SJCRH30 (cell line): ENCODE results near the gene TCERG1L. TPM values are rescaled to one million over a fixed set of nuclear protein-coding genes. Genes with fewer than 3 reads are reported as not detected.
A peak's percentile ranks its signal among the peaks of the same experiment; 100 is the strongest.

Experiments used
- DNase-seq, 2 experiments: peaks; one replicate each; pipeline ENCODE4 v3.0.0-alpha.2; 2015 to 2020
- H3K27ac ChIP-seq: fragments of 250-450 bp; sonication (Bioruptor Pico); 2 replicates; pipeline ENCODE4 v1.5.1; 2020; ENCODE audit warnings: mild to moderate bottlenecking, moderate library complexity
- H3K27me3 ChIP-seq: fragments of 250-450 bp; sonication (Bioruptor Pico); 2 replicates; pipeline ENCODE4 v1.5.1; 2020; ENCODE audit warnings: mild to moderate bottlenecking, moderate library complexity
- H3K36me3 ChIP-seq: fragments of 250-450 bp; sonication (Bioruptor Pico); 2 replicates; pipeline ENCODE4 v1.5.1; 2020; ENCODE audit warnings: mild to moderate bottlenecking, moderate library complexity
- H3K4me1 ChIP-seq: fragments of 250-450 bp; sonication (Bioruptor Pico); 2 replicates; pipeline ENCODE4 v1.5.1; 2020; ENCODE audit warnings: mild to moderate bottlenecking, moderate library complexity
- H3K4me3 ChIP-seq: fragments of 250-450 bp; sonication (Bioruptor Pico); 2 replicates; pipeline ENCODE4 v1.5.1; 2020; ENCODE audit warnings: mild to moderate bottlenecking, moderate library complexity
- H3K9me3 ChIP-seq: fragments of 250-450 bp; sonication (Bioruptor Pico); replicated peaks from 2 replicates; pipeline ENCODE4 v1.5.1; 2020; ENCODE audit warnings: mild to moderate bottlenecking, moderate library complexity
- total RNA-seq: library from RNA; depleted of rRNA; stranded (reverse); fragments of >200 nt; shearing (Covaris generic); gene quantifications from 2 replicates; pipeline ENCODE4 v1.2.3, GENCODE V29; 2014

TCERG1L gene
- total RNA-seq, 1 experiment from 2014 or later = not detected

GRCh38 chr10:131252567-131253276 lies 58.8 kb downstream of the TCERG1L start:
- no peak overlapping the region for H3K27ac ChIP-seq
- no peaks in the 10 kb centered on the region for H3K27me3 ChIP-seq
- DNase-seq = no peak
- no peaks in the 10 kb centered on the region for H3K4me1 ChIP-seq
- no peak overlapping the region for H3K4me3 ChIP-seq
- no peaks in the 10 kb centered on the region for H3K36me3 ChIP-seq
- H3K9me3 ChIP-seq = no peaks in the 10 kb centered on the region

DNA sequence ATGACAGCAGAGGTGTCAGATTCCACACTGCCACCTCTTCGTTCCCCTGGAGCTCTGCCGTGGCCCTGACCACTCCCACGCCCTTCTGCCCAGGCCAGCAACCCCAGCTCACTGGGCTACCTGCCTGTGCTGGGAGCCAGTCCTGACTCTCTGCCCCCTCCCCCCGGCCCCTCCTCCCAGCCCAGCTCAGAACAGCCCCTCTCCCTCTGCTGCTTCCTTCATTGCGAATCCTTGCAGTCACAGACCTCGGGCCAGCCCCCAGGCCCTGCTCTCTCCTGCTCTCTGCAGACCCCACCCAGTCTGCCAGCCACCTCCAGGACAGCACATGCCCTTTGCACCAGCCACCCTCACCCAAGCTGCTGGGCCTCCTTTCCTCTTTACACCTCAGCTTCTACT lies 60.4 kb downstream of the TCERG1L start:
- H3K27me3 ChIP-seq = no peaks in the 10 kb centered on the region
- no peaks in the 10 kb centered on the region for H3K4me1 ChIP-seq
- H3K27ac ChIP-seq = no peak overlapping the region
- no peaks in the 10 kb centered on the region for H3K9me3 ChIP-seq
- no peak overlapping the region for H3K4me3 ChIP-seq
- H3K36me3 ChIP-seq = no peaks in the 10 kb centered on the region
- no peak for DNase-seq

DNA sequence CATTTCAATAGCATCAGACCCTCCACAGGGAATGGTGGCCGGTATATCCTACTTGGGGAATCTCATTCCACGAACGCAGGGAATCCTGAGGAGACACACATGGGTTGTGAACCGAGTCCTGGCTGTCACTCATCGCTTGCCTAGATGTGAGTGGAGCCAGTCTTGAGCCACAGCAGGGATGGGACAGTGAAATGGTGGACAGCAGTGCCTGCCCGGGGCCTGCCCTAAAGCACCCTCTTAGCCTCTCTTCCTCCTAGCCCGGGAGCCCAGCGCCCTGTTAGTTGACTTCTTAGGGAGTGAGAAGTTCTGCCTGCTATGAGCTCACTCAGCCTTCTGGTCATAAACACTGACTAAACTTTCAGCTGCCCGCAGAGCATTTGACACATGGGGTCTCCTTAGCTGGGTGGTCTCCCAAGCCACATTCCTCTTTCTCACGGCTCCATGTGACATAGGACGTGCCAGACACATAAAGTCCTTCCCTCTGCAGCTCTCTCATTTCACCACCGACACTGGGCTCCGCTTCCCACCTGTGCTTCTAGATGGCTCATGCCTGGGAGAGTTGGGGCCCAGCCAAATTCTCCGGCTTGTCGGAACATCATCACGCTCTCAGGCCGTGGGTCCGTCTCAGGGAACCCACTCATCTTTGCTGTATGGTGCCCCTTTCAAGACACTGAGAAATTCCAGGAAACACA lies 60.9 kb downstream of the TCERG1L start:
- Histone ChIP-seq H3K9me3 (no peaks in the 10 kb centered on the region), H3K27ac (no peak overlapping the region), H3K36me3 (no peaks in the 10 kb centered on the region), H3K4me3 (no peak overlapping the region), H3K27me3 (no peaks in the 10 kb centered on the region), H3K4me1 (no peaks in the 10 kb centered on the region)
- no peak for DNase-seq

DNA sequence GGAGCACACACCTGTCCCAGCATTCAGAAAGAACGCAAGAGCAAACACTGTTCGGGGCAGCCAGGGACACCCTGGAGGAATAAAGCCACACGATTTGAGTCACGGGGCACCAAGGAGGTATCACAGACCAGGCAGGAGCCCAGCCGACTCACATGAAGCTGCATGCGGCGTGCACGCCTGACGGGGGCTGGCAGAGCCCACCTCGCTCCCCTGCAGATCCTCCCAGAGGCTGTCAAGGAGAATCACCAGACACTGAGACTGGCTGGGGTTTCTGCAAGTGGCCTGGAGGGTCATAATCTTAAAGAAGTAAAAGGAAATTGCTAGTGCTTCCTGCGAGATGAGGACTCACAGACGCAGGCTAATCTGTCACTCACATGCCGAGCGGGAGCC lies 61.6 kb downstream of the TCERG1L start:
- Histone ChIP-seq H3K27ac (no peak overlapping the region), H3K36me3 (no peaks in the 10 kb centered on the region), H3K9me3 (no peaks in the 10 kb centered on the region), H3K27me3 (no peaks in the 10 kb centered on the region), H3K4me1 (no peaks in the 10 kb centered on the region), H3K4me3 (no peak overlapping the region)
- DNase-seq = no peak

DNA sequence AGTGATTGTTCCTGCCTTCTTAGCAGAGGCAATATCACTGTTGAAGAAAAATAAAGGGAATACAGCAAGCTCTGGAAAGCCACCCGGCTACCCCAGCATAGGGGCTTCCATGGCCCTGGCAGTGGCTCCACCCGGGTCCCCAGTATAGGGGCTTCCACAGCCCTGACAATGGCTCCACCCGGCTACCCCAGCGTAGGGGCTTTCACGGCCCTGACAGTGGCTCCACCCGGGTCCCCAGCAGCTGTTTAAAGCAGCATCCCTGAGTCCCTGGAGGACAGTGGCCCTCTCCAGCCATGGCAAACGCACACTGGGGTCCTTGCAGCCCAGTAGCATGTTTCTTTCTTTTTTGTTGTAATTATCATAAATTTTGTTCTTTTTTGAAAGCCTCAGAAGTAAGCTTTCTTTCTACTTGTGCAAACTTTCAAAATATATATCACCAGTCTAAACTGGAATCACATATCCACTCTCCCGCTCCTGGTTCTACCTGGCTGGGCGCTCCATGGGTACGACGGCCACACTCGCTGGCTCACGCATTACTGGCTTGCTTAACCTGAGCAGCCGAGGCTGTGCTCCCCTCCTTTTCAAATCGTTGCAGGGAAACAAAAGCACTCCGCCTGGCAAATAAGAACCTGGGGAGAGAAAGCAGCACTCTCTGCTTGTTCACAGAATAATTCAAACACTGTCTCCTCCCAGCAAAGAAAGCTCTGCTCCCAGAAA lies 62.1 kb downstream of the TCERG1L start:
- Histone ChIP-seq H3K4me3 (no peak overlapping the region), H3K36me3 (no peaks in the 10 kb centered on the region), H3K27ac (no peak overlapping the region), H3K4me1 (no peaks in the 10 kb centered on the region), H3K27me3 (no peaks in the 10 kb centered on the region), H3K9me3 (no peaks in the 10 kb centered on the region)
- DNase-seq = no peak

DNA sequence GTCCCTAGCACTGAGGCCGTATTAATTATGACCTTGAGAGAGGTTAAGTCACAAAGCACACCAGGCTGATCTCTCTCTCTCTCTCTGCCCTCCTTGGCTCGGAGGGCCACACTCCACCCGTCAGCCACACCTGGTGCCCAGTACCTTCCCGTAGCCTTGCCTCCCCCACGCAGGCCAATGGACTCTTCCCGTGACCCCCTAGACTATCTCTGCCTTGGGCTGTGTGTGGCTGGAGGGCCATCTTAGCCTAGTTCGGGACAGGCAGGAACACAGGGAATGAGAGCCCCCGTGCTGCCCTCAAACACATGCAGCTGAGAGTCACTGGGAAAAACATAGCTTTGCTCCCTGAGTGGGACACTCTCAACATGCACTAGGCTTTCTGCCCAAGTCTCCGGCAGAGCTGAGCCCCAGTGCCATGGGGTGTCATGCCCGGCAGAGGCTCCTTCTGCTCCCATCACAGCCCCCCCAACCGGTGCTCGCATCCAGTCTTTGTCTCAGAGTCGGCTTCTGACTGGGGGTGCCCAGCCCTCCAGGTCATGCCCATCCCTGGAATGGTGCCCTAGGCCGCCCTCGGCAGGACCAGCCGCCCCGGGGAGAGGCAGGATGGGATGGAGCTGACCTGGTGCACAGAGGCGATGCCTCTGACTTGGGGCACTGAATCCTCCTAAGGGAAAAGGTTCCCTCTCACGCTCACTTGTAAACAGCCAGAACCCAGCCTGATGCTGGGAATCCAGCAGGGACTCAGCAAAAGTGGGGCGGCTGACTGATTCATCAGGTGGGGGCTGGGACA lies 63.0 kb downstream of the TCERG1L start:
- no peak overlapping the region for H3K4me3 ChIP-seq
- no peaks in the 10 kb centered on the region for H3K9me3 ChIP-seq
- DNase-seq = no peak
- H3K4me1 ChIP-seq = no peaks in the 10 kb centered on the region
- no peaks in the 10 kb centered on the region for H3K27me3 ChIP-seq
- H3K27ac ChIP-seq = no peak overlapping the region
- H3K36me3 ChIP-seq = no peaks in the 10 kb centered on the region

DNA sequence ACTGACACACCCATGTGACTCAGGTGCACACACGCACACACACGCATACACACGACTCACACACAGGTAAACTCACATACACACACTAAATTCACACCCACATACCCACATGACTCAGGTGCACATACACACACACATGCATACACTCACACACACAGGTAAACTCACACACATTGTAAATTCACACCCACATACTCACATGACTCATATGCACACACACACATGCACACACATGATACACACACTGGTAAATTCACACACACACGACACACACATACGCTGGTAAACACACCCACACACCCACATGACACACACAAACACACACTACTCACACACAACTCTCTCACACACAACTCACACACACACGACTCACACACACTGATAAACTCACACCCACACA lies 63.6 kb downstream of the TCERG1L start:
- no peaks in the 10 kb centered on the region for H3K4me1 ChIP-seq
- H3K36me3 ChIP-seq = no peaks in the 10 kb centered on the region
- H3K27ac ChIP-seq = no peak overlapping the region
- no peaks in the 10 kb centered on the region for H3K9me3 ChIP-seq
- no peak overlapping the region for H3K4me3 ChIP-seq
- no peaks in the 10 kb centered on the region for H3K27me3 ChIP-seq
- no peak for DNase-seq

DNA sequence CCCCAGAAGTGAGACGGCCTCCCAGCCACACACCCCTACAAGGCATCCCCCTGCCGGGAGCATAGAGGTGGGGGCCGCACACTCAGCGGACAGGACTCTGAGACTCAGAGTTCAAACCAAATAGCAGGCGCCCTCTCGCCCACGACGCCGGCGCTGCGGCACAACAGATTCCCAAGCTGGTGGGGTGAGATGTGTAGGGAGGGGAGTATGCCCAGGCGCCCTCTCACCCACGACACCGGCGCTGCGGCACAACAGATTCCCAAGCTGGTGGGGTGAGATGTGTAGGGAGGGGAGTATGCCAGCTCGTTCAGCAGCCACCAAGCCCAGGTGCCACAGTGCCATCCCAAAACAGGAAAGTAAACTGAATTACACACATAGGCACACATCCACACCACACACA lies 64.7 kb downstream of the TCERG1L start:
- Histone ChIP-seq H3K36me3 (no peaks in the 10 kb centered on the region), H3K9me3 (no peaks in the 10 kb centered on the region), H3K4me1 (no peaks in the 10 kb centered on the region), H3K27ac (no peak overlapping the region), H3K27me3 (no peaks in the 10 kb centered on the region), H3K4me3 (no peak overlapping the region)
- no peak for DNase-seq

GRCh38 chr10:131246089-131246488 lies 65.4 kb downstream of the TCERG1L start:
- Histone ChIP-seq H3K4me1 (no peaks in the 10 kb centered on the region), H3K4me3 (no peak overlapping the region), H3K27ac (no peak overlapping the region), H3K9me3 (no peaks in the 10 kb centered on the region), H3K27me3 (no peaks in the 10 kb centered on the region), H3K36me3 (no peaks in the 10 kb centered on the region)
- DNase-seq = no peak

DNA sequence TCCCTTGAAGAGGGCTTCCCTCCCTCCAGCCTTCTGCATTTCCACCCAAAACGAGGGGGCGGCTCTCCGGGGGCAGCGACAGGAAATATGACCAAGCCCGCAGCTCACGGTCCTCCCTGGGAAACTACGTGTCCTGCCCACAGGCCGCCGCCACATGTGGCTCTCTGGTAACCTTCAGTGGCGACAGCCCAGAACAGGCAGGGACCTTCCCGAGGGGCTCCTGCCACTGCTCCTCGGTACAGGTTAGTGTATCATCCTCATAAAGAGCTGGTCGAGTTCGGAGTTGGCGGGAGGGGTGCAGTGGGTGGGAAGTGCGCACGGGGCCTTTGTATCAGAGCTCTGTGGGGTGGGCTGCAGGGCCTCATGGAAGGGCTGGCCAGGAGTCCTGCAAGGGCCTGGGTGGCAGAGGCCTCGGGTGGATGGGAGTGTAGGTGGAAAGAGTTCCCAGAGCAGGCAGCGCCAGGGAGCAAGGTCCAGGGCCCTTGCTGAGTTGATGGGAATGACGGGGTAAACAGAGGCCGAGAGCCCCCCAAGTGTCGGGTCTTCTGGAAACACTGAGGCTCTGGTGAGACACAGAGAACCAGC lies 66.0 kb downstream of the TCERG1L start:
- no peaks in the 10 kb centered on the region for H3K4me1 ChIP-seq
- DNase-seq = no peak
- H3K9me3 ChIP-seq = no peaks in the 10 kb centered on the region
- no peak overlapping the region for H3K4me3 ChIP-seq
- no peaks in the 10 kb centered on the region for H3K36me3 ChIP-seq
- H3K27ac ChIP-seq = no peak overlapping the region
- no peaks in the 10 kb centered on the region for H3K27me3 ChIP-seq

GRCh38 chr10:131244836-131245235 lies 66.7 kb downstream of the TCERG1L start:
- Histone ChIP-seq H3K36me3 (no peaks in the 10 kb centered on the region), H3K4me1 (no peaks in the 10 kb centered on the region), H3K4me3 (no peak overlapping the region), H3K9me3 (no peaks in the 10 kb centered on the region), H3K27me3 (no peaks in the 10 kb centered on the region), H3K27ac (no peak overlapping the region)
- no peak for DNase-seq

DNA sequence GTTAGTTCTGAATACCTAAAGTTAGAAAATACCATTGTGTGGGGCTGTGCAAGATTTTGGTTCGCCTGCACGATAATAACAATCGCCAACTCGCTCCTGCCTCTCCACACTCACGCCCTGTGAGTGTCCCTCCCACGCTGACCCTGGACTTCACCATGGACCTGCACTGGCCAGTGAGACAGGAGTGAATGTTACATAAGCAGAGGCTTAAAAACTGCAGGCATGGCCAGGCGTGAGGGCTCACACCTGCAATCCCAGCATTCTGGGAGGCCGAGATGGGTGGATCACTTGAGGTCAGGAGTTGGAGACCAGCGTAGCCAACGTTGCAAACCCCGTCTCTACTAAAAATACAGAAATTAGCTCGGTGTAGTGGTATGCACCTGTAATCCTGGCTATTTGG lies 68.4 kb downstream of the TCERG1L start:
- no peak for DNase-seq
- Histone ChIP-seq H3K9me3 (no peaks in the 10 kb centered on the region), H3K27ac (no peak overlapping the region), H3K27me3 (no peaks in the 10 kb centered on the region), H3K4me3 (no peak overlapping the region), H3K36me3 (no peaks in the 10 kb centered on the region), H3K4me1 (no peaks in the 10 kb centered on the region)

DNA sequence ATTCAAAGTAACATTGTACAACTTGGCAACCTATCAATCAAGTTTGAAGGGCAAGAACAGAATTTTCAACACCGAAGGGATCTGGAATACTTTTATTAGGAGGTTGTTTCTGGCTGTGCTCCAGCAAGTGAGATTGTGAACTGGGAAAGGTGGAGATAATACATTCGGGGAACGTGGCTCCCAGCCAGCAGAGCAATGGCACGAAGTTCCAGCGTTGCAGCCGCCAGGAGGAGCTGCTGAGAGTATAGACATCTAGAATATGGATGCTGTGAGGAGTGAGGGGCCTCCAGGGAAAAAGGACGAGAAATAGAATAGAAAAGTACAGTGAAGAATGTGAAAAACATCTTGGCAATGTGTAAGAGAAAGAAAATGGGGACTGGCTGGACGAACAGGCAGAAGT lies 69.5 kb downstream of the TCERG1L start:
- no peaks in the 10 kb centered on the region for H3K4me1 ChIP-seq
- H3K36me3 ChIP-seq = no peaks in the 10 kb centered on the region
- no peak overlapping the region for H3K4me3 ChIP-seq
- DNase-seq = peak in 1 of 2 experiments; percentile 1
- no peaks in the 10 kb centered on the region for H3K9me3 ChIP-seq
- H3K27me3 ChIP-seq = no peaks in the 10 kb centered on the region
- no peak overlapping the region for H3K27ac ChIP-seq

DNA sequence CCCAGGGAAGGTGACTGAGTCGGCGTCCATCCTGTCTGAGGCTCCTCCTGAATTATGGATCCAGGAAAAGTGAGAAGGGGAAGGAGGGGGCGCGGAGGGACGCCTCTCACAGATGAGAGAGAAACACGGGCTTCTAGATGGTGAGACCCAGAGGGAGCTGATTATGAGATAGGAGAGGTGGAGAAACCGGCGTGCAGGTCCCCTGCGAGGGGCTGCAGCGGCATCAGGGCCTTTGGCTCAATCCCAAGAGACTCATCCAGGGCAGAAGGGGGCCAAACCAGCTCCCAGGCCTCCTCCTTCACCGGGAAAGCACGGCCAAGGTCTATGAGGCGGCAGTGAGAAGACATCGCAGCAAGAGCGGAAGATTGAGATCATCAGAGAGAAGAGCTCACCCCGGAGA lies 70.8 kb downstream of the TCERG1L start:
- Histone ChIP-seq H3K9me3 (no peaks in the 10 kb centered on the region), H3K27me3 (no peaks in the 10 kb centered on the region), H3K27ac (no peak overlapping the region), H3K36me3 (no peaks in the 10 kb centered on the region), H3K4me3 (no peak overlapping the region), H3K4me1 (no peaks in the 10 kb centered on the region)
- no peak for DNase-seq
